ENCODE data around the gene ALAS1.
"Not testable (repeated sequence)": the region's sequence is repeated elsewhere in the genome, so short reads cannot be mapped to it uniquely, and the experiment has no call there.

ALAS1 gene

DNA sequence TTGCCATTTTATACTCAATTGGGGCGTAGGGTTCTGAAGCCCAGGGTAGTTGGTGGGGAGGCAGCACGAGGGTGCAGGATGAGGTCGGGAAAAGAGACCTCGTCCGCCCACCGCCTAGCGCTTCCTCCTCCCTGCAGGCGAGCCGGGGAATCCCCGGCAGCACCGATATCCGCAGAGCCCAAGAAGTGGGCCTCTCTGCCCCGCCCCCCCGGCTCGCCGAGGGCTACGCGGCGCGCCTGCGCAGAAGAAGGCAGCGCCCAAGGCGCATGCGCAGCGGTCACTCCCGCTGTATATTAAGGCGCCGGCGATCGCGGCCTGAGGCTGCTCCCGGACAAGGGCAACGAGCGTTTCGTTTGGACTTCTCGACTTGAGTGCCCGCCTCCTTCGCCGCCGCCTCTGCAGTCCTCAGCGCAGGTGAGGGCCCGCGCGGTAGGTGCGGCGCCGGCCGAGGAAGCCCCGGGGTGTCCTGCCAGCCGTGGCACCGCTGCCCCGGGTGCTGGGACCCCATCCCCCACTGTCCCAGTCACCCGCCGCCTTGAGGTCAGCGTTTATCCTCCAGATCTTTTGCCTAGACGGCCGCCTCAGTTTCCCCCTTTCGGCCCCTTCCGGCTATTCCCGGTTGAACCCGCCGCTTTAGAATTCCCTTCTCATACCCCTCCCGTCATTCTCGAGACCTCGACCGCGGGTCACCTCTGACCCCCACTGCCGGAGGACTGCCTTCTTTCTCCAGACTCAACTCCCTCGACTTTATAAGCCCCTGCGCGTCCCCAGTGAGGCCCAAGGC, at the start of gene ALAS1:
Gene ALAS1, plus strand, starts transcription at position 319 of the 784 bp plus-strand sequence. CDS start 1,082 bp downstream, outside the sequence.
- DNase-seq = peak; percentile 96

DNA sequence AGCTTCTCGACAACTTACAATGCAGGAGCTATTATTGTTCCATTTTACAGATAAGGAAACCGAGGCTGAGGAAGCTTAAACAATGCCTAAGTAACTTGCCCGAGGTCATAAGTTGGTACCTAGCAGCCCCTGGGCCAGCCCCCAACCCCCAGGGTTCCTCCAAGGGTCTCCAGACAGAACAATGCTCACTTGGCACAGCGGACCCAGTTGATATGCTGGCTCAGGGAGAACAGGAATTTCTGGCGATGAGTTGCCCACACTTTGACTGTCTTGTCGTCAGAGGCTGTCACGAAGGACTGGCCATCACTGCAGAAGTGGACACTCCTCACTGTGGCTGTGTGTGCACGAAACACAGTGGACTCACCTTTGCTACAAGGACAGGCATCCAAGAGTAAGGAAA, 48.9 kb upstream of the ALAS1 start:
- DNase-seq = peak; percentile 9

DNA sequence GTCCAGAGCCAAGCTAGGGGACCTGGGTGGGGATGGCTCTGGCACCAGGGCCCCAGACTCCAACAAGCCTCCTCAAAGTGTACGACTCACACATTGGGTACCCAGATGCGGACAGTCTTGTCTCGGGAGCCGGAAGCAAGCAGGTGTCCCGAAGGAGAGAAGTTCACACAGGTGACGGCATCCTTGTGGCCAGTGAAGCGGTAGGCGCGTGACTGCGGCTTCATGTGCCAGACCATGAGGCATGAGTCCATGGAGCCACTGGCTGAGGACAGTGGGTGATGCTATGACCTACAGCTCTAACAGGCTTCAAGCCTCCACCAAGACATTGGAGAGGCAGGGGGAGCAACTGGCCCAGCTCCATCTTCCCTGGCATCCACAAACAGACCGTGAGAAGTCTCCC, 48.2 kb upstream of the ALAS1 start:
- peak; percentile 13 for DNase-seq

DNA sequence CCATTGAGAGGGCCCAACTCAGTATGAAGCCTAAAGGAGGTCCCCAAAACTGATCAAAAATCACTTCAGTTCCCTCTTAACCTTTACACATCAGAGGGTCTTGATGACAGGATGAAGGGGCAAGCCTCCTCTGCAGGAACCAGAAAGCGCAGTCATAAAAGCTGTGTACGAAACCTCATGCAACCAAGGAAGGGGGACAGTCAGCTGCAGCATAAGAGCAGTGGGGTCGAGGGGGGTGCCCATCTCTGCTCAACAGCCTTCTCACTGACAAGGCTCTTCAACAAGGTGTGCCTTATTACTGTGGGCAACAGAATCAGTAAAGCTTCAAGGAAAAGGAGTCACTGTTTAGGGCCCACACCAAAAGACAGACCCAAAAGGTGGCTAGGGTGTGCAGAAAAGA, 47.6 kb upstream of the ALAS1 start:
- DNase-seq = no peak

DNA sequence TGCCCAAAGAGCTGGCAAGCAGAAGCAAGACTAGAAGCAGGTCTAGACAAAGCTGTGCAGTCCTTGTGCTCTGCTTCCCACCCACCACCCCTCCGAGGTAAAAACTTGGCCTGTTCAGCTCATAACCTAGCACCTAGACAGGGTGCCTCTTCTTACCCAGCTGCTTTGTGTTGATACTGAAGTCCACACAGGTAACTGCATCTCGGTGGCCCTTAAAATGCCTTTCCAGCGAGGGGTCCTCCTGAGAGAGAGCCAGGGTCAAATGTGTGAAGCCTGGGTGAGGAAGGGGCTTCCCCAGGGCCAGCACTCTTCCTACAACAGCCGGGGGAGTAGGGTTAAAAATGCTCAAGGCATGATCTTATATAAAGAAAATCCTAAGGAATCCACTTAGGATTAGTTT, 47.1 kb upstream of the ALAS1 start:
- DNase-seq = no peak

DNA sequence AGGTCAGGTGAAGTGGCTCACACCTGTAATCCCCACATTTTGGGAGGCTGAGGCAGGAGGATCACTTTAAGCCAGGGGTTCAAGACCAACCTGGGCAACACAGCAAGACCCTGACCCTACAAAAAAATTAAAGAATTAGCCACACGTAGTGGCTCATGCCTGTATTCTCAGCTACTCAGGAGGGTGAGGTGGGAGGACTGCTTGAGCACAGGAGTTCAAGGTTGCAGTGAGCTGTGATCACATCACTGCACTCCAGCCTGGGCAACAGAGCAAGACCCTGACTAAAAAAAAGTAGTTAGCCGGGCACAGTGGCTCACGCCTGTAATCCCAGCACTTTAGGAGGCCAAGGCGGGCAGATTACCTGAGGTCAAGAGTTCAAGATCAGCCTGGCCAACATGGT, 46.0 kb upstream of the ALAS1 start:
- not testable (repeated sequence) for DNase-seq

DNA sequence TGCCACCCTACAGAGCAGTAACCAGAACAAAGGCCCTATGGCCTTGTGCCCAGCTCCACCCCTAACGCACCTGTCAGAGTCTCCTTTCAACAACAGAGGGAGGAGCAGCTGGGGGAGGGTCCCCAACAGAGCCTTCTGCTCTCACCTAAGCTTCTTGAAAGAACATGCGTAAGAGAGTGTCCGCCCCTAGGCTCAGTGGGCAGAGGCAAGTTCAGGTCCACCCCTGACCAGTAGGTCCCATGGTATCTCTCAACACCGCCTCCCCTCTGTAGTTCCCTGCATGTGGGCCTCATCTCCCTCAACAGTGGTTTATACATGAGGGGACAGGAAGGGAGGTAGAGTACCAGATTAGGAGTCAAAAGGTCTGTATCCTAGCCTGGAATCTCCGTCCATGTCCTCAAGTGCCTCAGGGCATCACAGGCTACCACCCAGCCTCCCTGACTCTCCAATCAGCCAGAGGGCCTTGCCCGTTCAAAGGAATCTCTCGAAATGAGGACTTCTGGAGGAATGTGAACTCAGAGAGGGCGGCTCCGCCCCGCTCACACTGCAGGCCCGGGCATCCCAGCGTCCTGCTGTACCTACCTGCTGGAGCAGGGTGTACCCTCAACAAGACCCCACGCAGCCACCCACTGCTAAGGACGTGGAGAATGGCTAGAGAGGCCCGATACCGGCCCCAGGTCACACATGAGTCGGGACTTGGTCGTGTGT, 44.4 kb upstream of the ALAS1 start:
- DNase-seq = peak; percentile 27

DNA sequence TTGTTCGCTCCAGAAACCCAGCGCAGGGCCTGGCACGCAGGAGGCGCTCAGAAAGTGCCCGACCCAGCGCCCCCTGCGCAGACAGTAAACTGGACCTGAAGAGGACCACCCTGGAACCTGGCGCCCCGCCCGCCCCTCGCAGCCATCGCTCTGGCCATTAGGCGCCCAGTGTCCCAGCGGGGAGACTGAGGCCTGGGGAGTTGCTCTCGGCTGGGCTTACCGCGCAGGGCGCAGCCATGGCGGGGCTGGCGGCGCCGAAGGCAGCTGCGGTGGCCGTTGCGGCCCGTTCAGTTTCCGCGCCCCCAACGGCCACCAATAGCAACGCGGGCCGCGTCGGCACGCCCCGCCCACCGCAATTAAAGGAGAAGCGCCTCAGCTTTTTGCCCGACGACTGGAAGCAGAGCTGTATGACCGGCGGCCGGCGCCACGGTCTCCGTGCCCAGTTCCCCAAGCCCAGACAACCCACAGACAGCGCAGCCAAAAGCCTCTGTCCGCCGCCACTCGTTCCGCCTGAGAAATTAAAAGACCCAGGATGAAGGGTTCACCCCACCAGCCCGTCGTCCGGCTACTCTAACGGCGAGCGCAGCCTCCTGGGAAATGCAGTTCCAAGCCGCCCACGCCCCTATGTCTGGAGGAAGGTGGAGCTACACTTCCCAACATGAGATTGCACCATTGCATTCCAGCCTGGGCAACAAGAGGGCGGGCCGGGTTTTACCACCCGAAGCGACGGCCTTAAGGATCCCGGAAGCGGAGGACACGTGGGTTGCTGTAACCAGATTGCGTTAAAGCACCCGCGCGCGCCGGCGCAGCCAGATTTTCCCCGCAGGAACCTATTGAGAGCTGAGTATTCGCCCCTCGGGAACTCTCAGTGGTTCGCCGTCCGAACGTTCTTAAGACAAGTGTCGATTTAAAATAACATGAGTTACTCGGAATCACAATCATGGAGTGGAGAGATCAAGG, 43.5 kb upstream of the ALAS1 start, which contains the start of gene POC1A:
Gene POC1A, minus strand, starts transcription at position 289 of the 960 bp plus-strand sequence. Its CDS starts 51 bp downstream, at position 238.
- peak; percentile 96 for DNase-seq

DNA sequence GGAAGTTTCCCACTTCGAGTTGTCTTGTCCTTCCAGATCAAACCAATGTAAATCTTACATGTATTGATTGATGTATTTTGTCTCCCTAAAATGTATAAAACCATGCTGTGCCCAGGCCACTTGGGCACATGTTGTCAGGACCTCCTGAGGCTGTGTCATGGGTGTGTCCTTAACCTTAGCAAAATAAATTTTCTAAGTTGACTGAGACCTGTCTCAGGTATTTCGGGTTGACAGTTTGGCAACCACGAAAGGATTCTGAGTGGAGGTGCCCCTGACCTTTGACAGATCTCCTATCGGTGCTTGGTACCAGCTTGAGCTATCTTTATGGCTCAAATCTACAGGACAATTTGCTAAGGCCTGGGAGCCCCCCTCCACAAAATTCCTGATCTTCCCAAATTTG, 42.0 kb upstream of the ALAS1 start:
- DNase-seq = peak; percentile 6

DNA sequence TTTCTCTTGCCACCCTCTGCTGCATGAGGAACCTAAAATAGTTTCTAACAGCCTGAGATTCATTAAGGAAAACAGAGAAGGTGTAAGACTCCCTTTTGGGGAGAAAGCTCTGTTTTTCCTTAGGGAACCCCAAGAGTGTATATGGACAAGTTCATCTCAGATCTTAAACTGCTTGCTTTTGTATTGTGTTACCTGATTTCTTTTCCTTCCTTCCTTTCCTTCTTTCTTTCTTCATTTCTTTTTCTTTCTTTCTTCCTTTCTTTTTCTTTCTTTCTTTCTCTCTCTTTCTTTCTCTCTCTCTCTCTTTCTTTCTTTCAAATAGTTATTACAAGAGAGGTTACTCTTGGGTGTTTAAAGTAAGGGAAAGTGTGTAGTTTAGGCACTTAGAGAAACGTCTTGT, 38.5 kb upstream of the ALAS1 start:
- DNase-seq = no peak

DNA sequence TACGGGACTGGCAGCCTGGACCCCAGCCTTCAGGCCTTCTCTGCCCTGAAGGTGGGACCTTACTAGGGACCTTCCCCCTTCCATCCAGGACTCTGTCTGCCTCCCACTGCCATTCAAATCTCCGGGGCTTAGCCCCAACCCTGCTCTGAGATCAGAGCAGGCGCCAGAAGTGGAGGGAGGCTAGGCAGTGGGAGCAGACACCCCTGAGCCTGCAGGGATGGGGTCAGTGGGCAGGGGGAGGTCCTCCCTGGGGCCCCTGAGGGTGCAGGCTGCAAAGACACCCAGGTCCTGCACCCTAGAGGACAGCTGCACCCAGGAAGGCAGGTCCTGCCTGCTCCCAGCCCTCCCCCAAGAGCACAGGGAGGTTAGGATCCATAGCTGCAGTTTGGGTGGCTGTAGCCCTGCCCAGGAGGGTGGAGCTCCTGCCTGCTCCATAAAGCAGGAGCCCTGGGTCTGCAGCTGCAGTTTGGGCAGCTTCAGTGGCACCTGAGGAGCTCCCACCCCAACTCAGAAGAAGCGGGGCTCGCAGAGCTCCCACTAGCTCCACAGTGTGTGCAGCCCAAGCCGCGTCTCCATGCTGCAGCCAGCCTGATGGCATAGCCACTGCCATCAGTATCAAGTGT, 35.6 kb upstream of the ALAS1 start:
- DNase-seq = peak; percentile 8

DNA sequence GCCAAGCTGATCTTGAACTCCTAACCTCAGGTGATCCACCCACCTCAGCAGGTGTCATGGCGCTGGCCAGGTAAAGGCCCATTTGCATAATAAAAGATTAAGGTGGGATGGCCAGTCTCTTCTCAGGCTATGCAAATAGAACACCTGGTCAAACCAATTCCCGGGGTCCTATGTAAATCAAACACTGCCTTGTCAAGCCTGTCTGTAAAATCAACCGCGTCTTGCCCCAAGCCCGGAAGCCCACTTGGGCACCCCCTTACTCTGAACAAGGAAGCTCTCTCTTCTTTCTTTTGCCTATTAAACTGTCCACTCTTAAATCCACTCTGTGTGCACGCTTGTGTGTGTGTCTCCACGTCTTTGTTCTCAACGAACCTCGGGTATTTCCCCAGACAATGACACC, 30.7 kb upstream of the ALAS1 start:
- no peak for DNase-seq

DNA sequence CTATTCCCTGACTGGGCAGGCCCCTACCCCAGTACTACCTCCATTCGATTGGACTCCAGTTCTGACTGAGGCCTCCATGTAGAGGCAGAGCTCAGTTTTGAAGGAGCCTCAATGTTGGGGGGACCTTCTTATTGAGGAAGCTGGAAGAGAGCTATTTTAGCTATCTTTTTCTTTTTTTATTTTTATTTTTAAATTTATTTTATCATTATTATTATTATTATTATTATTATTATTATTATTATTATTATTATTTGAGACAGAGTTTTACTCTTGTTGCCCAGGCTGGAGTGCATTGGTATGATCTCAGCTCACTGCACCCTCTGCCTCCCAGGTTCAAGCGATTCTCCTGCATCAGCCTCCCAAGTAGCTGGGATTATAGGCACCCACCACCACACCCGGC, 27.7 kb upstream of the ALAS1 start:
- not testable (repeated sequence) for DNase-seq

DNA sequence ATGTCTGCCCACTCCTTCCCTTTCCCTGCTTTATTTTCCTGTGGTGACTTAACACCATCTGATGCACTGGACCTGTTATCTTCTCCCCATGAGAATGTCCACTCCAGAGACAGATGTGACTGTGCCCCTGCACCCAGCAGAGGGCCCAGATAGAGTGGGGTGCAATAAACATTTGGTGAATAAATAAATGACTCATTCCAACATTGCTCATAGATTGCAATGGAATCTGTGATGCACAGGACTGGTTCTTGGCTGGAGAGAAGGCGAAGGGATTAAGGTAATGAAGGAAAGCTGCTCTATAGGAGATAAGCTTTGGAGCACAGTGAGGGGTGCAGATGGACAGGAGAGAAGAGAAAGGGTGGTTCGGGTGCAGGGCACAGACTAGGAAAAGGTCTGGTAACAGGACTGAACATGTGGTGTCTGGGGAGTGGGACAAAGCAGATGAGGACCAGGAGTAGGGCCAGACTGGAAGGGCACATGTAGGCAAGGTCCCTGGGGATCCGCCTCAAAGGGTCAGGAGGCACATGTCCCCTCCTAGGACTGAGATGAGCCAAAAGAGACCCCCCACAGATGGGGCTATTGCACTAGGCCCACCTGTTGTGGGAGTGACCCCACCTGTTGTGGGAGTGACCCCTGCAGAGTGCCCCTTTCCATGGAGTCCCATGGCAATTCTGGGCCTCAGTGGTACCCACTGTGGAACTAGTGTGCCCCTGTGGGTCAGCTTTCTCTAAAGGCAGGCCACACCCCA, 26.3 kb upstream of the ALAS1 start:
- DNase-seq = no peak

DNA sequence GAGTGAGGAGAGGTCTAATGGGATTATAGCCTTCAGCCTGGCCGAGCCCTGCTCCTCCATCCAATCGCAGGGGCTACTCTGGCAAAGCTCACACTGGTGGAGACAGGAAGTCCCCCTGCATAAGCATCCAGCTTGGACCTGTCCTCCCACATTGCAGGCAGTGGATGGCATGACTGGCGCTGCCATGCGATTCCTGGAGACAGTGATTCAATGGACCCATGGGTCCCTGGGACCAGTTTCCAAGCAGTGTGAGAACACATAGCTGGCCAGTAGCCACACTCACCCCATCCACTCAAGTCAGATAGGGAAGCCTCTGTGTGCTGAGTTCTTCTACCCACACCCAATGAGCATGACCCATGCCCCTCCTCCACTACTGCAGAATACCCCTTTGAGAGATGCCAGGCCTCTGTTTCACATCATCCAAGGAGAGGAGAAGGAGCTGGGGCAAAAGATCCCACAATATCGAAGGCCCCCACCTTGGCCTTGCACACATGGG, 25.6 kb upstream of the ALAS1 start:
- no peak for DNase-seq

DNA sequence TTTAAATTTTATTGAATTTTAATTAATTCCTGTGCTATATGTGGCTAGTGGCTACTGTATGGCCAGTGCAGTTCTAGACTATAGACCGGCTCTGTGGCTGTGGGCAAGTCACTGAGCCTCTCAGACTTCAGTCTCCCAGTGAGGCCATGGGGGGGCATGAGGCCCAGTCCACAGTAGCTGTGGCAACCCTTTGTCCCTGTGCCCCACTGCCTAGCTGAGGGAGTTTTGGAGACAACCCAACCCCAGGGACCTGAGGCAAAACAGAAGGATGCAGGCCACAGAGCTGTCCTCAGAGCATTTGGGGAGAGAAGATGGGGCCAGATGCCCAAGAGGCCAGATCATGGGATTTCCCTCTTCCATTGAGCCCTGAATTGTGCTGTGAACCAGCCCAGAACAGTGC, 24.9 kb upstream of the ALAS1 start:
- no peak for DNase-seq

DNA sequence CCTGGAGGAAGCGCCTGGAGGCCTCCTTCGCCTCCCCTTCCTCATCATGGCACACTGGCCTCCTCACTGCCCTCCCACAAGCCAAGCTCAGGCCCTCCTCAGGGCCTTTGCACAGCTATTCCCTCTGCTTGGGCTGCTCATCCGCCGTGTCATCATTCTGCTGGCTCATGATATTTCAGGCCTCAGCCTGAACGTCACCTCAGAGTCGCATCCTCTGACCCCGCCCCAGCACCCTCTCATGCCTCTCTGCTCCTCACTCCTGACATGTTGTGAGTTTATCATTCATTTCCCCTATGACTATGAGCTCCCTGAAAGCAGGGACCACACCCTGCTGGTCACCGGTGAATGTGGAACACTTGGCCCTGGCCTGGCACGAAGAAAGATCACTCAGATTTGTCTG, 23.1 kb upstream of the ALAS1 start:
- DNase-seq = no peak

DNA sequence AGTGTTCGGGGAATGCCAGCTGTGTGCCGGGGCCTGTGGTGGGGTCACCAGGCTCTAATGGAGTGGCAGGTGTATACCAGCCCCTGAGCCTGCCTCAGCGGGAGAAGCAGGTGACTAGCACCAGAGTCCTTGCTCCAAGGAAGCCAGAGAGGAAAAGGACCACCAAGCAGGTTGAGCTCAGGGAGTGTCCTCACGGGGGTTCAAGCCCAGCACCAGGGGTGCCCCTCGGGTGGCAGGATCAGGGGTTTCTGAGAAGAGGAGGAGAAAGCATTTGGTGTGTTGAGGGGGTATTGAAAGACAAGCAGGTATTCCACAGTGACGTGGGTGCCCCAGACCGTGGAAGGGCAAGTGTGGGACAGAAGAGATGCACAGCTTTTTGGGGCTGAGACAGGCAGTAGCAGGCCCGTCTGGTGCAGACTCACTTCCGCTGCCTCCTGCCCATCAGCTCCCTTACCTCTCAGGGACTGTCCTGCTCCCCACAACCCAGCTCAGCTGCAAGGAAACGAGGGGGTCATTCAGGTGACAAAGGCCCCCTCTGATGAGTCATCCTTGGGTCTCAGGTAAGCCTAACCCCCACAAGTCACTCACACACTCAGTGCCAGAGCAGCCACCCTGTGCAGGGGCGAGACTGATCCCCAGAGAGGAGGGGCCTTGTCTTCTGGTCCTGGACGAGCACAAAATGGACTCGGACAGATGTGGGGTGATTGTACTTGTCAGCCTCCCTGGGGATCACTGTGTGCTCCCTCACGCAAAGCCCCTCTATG, 22.4 kb upstream of the ALAS1 start:
- DNase-seq = no peak

DNA sequence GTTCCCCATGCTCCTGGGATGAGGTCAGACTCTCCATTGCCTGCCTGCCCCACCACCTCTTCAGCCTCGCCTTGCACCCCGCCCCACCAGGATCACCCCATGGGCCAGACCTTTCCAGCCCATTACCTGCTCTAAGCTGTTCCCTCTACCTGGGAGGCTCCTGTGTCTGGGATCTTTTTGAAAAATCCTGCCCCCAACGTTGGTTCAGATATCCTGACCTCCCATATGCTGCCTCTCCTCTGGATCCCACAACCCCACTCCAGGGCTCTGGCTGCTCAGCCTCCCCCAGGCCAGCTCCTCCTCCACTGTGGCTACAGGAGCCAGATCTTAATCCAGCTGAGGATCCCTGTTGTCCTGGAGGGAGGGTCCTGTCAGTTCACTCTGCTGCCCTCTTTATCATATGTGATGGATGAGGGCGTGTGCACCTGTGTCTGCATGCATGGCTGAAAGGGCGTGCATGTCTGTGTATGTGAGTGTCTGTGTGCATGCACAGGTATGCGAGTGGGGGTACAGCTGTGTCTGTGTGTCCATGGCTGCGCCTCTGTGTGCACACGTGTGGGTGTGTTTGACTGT, 21.7 kb upstream of the ALAS1 start:
- DNase-seq = no peak

DNA sequence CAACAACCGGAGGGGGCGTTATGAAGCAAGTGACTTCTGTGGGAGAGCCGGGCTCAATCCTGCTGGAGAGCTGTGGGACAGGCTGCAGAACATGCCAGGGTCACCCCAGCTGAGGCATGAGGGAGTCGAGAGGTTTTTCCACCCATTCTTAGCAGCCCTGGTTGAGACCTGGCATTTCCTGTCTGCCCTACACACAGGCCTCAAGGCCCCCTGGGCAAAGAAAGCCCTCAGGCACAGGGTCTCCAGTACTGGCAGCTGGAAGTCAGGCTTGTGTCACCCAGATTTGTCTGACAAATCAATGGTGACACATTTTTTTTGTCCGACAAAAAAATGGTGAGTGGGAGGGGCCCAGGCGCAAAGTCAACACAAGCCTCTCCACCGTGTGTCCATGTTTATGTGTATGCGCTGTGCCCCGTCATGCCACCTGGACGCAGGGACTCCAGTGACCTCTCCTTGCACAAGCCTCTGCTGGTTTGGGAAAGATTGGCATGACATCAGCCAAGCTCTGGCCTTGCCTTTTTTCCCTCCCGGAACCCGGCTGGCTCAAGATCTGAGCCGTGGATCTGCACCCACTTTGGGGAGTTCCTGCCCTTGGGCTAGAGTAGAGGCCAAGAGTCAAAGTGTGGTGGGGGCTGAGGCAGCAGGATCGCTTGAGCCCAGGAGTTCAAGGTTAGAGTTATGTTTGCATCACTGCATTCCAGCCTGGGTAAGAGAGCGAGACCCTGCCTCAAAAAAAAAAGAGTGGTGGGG, 20.8 kb upstream of the ALAS1 start:
- DNase-seq = no peak
